ENCODE measurements around the gene NDEL1.

- no peak for TF ChIP-seq CTCF (IDR thresholded peaks at IDR 0.05 in 8 of 11, conservative IDR thresholded peaks at IDR 0.05 in 3 of 11)
- TF ChIP-seq POLR2A (IDR thresholded peaks at IDR 0.05), result no peak
- no peak for TF ChIP-seq POLR2AphosphoS5 (IDR thresholded peaks at IDR 0.05)
These were observed 23.4 kb downstream of the NDEL1 start for GRCh38 chr17:8459107-8459506.

Measured in spleen (tissue), 7 donors.